Measurements from ENCODE around the gene SBF1.

The SBF1 gene

DNA sequence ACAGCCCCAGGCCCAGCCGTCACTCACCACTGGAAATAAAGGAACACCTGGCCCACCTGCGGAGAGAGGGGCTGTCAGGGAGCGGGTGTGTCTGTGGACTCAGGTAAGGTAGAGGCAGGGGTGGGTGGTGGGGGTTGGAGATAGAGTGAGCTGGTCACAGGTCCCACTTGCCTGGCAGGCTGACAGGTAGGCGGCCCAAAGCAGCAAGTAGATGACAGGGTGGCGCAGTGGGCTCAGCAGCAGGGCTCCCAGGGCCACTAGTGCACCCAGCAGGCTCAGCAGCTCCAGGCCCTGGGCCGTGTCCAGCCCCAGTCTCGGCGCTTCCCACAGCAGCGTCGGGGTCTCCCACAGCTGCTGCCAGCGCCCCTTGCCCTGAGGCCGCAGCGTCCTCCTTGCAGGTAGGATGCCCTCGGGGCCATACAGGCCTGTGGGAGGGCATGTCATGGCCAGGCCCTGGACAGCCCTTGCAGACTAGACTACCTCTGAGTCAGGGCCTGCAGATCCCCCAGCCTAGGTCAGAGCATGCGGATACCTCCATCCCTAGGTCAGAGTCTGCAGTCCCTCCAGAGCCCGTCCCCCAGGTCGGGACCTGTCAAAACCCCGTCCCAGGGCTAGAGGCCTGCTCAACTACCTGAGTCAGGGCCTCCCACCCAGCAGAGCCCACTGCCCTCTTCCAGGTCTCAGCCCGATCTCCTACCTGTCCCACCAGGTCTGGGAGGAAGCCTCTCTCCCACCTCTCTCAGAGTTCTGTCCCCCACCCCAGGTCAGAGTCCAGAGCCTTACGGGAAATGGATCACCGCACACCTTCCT lies 32.0 kb upstream of the SBF1 start:
- intact Hi-C loops (cut with DNase I): loop anchor here (10.0 kb wide), 2 partner anchors 162 to 262 kb away; partner anchors contain the start of genes PPP6R2 and TUBGCP6
- DNase-seq: no peak

DNA sequence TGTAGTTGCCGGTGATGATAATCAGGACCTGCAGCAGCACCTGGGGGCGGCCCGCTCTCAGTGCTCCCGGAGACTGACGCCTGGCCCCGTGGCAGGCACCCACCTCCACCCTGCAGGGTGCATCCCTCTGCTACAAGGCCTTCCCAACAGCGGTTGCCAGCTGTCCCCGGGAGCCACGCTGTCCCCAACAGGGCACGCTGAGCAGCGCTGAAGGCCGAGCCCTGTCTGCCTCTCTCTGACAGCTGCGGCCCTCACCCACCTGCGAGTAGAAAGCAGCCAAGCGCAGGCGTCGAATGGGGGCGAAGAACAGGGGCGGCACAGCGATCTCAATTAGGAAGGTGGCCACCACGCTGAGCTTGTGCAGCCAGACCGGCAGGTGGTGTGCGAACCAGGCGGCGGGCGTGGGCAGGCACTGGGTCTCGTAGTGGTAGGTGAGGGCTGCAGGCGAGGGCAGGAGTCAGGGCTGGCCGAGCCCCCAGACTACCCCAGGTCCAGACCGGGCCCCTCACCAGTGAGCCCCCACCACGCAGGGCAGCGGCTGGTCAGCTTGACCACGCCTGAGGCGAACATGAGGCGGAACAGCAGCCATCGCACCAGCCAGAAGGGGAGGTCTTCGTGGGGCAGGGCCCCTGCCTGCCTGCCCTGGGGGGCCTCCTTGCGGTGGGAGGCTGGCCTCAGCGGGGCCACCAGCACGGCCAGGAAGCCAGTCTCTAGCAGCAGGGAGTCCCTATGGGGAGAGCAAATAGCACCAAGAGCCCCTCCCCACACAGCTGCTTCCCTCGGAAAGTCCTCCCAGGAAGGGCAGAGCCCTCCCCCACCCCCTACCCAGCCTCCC lies 31.2 kb upstream of the SBF1 start:
- no peak for DNase-seq

DNA sequence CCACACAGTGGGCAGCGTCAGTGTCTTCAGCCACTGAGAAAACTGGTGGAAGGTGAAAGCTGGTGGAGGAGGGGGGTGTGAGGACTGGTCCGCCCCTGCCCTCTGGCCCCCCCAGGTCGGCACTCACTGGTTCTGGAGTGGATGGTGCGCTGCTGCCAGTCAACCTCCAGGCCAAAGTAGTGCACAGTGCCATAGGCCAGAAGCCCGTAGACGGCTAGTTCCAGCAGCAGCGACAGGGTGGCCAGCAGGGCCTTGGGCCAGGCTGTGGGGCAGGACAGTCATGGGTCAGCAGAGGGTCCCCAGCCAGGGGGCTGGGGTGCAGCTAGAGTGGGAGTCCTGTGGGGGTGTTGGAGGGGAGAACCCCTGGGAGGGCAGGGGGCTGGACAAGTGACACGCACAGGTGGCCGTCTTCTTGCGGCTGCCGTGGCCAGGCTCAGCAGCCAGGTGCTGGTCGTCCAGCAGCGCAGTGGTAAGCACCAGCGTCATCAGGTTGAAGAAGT lies 30.5 kb upstream of the SBF1 start:
- DNase-seq: no peak
- intact Hi-C loops (cut with DNase I): loop anchor here (10.0 kb wide), 2 partner anchors 161 to 261 kb away; partner anchors contain the start of genes PPP6R2 and TUBGCP6

More for the DNA sequence above, 31.2 kb upstream of the SBF1 start:
- intact Hi-C loops (cut with DNase I): loop anchor here (10.0 kb wide), 2 partner anchors 161 to 261 kb away; partner anchors contain the start of genes PPP6R2 and TUBGCP6

- intact Hi-C loops (cut with DNase I): loop anchor here (10.0 kb wide), 2 partner anchors 160 to 260 kb away; partner anchors contain the start of genes PPP6R2 and TUBGCP6
- DNase-seq: no peak
Observed at GRCh38 chr22:50504369-50505211, 29.8 kb upstream of the SBF1 start.

DNA sequence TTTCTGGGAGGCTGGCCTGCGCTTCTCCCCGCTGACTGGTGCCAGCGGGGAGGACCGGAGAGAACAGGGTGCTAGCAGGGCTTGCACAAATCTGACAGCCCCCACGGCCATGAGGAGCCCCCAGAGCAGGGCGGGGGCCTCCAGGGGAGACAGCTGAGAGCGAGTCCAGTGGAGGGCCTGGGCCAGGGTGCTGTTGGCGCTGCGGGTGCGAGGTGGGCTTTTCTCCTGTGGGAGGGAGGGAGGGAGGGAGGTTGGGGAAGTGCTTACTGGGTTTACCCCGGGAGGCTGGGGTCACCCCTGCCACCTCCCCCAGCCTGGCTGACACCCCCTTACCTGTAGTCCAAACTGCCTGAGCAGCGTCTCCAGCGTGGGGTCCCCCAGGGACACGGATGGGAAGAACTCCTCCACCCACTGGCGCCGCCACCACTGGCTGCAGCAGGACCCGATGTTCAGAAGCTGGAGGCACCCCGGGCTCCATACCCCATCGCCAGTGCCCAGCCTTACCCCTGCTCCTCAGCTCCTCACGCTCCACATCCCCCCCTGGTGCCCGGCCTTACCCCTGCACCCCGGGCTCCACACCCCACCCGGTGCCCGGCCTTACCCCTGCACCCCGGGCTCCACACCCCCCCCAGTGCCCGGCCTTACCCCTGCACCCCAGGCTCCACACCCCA lies 28.8 kb upstream of the SBF1 start:
- intact Hi-C loops (cut with DNase I): loop anchor here (10.0 kb wide), 2 partner anchors 159 to 259 kb away; partner anchors contain the start of genes PPP6R2 and TUBGCP6
- DNase-seq: no peak

- intact Hi-C loops (cut with DNase I): loop anchor here (10.0 kb wide), 2 partner anchors 158 to 258 kb away; partner anchors contain the start of genes PPP6R2 and TUBGCP6
- no peak for DNase-seq
Observed at GRCh38 chr22:50502628-50503474, 28.0 kb upstream of the SBF1 start.

DNA sequence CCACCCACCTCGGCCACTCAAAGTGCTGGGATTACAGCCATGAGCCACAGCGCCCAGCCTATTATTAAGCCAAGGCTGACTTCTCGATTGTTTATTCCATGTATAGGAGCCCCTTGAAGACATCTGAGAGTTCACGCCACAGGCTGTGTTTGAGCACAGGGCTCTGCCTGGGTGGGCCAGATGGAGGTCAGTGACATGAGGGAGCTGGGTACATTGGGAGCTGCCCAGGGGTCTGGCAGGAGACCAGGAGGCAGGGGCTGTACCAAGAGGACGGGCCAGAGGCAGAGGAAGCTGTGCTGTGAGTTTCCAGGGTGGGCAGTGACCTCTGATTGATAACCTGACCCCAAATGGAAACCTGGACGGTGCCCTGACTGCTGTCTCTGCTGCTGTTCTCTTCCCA lies 27.3 kb upstream of the SBF1 start:
- intact Hi-C loops (cut with DNase I): loop anchor here (10.0 kb wide), 2 partner anchors 157 to 257 kb away; partner anchors contain the start of genes PPP6R2 and TUBGCP6
- no peak for DNase-seq

DNA sequence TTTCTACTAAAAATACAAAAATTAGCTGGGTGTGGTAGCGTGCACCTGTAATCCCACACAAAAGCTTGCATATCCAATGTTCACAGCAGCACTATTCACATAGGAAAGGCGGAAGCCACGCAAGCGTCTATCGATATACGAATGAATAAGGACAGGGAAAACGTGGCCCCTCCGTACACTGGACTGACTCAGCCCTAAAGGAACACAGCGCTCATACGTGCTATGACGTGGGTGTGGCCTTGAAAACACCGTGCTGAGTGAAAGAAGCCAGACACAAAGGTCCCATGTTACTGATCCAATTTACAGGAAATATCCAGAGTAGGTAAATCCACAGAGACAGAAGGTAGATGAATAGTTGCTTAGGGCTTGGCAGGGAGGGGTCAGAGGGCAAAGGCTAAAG lies 25.6 kb upstream of the SBF1 start:
- no peak for DNase-seq

GRCh38 chr22:50498322-50498890 lies 23.6 kb upstream of the SBF1 start:
- DNase-seq: peak in 4 of 10 donors; percentile 60 to 69 (median 60)
- intact Hi-C loops (cut with DNase I): no loop called here

More for the DNA sequence above, 25.6 kb upstream of the SBF1 start:
- intact Hi-C loops (cut with DNase I): loop anchor here (10.0 kb wide), 2 partner anchors 156 to 256 kb away; partner anchors contain the start of genes PPP6R2 and TUBGCP6

DNA sequence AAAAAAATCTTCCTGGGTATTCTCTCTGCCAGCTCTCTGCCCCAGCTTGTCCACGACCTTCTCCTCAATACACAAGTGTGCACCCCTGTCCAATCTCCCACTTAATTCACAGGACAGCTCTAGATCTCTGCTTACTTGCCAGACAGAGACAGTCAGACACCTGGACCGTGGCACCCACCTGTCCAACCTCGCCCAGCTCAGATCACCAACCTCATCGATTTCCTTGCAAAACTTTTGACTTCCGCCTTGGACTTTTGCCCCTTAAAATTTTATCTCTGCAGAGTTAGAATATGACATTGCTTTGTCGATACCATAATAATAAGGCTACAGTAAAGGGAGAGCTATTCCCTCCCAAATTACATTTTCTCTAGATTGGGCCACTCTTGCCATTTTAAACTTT lies 22.3 kb upstream of the SBF1 start:
- DNase-seq: no peak
- intact Hi-C loops (cut with DNase I): no loop called here

- DNase-seq: no peak
- intact Hi-C loops (cut with DNase I): no loop called here
Observed at GRCh38 chr22:50490531-50491308, 15.9 kb upstream of the SBF1 start.

- peak in 2 of 10 donors; percentile 77 for DNase-seq
- intact Hi-C loops (cut with DNase I): no loop called here
Observed at GRCh38 chr22:50489363-50490243, 14.8 kb upstream of the SBF1 start.

DNA sequence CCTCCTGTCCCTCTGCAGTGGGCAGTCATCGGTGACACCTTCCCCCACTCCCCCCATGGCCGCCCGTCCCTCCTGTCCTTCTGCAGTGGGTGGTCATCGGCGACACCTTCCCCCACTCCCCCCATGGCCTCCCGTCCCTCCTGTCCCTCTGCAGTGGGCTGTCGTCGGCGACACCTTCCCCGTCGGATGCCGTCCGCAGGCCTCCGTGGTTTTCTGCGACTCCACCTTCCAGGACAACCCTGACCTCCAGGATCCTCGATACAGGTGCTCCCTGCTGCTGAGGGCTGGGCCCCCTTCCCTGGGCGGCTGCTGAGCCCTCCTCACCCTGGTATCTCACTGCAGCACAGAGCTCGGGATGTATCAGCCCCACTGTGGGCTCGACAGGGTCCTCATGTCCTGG lies 14.1 kb upstream of the SBF1 start:
- intact Hi-C loops (cut with DNase I): no loop called here
- DNase-seq: peak in 1 of 10 donors; percentile 61

DNA sequence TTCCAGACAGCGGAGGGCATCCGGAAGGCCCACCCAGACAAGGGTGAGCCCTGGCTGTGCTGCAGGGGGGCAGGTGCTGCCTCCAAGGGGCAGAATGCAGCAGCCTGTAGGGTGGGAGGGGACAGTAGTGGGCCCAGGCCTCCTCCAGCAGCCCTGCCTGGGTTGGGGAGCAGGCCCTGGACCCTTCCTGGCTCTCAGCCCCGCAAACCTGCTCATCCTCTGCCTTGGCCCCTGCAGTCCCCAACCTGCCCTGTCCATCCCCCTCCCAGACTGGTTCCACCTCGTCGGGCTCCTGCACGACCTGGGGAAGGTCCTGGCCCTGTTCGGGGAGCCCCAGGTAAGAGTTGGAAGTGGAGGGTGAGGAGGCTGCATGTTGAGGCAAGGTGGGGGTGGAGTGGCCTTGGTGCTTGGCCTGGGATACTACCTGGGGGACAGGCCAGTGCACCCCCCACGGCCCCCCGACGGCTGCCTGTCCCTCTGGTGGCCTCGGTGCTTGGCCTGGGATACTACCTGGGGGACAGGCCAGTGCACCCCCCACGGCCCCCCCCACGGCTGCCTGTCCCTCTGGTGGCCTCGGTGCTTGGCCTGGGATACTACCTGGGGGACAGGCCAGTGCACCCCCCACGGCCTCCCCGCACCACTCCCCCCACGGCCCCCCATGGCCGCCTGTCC lies 13.3 kb upstream of the SBF1 start:
- no peak for DNase-seq
- intact Hi-C loops (cut with DNase I): no loop called here

DNA sequence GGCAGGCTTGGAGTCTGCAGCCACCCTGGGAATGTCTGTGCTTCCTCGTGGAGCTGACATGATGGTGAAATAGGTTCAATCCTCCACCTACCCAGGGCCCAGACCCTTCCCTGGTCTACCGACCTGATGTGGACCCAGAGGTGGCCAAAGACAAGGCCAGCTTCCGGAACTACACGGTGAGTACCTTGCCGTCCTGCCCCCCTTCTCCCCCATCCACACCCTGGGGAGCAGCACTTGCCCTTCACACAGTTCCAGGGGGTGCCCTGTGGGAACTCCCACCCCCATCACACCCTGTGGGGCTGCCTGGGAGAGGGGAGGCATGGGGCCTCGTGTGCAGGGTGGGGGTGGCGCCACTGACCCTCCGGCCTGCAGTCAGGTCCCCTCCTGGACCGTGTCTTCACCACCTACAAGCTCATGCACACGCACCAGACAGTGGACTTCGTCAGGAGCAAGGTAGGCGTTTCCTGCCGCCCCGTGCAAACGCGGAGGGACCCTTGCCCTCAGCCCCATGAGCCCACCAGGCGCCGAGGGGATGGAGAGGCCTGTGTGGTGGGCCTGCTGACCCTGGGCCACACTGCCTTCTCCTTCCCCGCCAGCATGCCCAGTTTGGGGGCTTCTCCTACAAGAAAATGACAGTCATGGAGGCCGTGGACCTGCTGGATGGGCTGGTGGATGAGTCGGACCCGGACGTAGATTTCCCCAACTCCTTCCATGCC lies 12.6 kb upstream of the SBF1 start:
- DNase-seq: peak in 1 of 10 donors; percentile 71
- intact Hi-C loops (cut with DNase I): no loop called here
